Nephron (organoid): ENCODE results near the gene SHISA2.

Experiments used
- H3K27ac Mint-ChIP-seq, 3 experiments: 2 replicates each; pipeline ENCODE4 v1.8.0; 2020; ENCODE audit warnings: mixed read lengths in 3 of 3, mild to moderate bottlenecking in 2 of 3, moderate library complexity in 1 of 3
- H3K27me3 Mint-ChIP-seq: 2 replicates; pipeline ENCODE4 v1.8.0; 2021; ENCODE audit warnings: low read depth, mild to moderate bottlenecking, moderate library complexity, mixed read lengths
- H3K36me3 Mint-ChIP-seq: 2 replicates; pipeline ENCODE4 v1.8.0; 2020; ENCODE audit warnings: low read depth, mixed read lengths
- H3K4me1 Mint-ChIP-seq: 2 replicates; pipeline ENCODE4 v1.8.0; 2020; ENCODE audit warnings: mixed read lengths
- H3K4me3 Mint-ChIP-seq, 3 experiments: 2 replicates each; pipeline ENCODE4 v1.8.0; 2020; ENCODE audit warnings: mild to moderate bottlenecking in 3 of 3, mixed read lengths in 3 of 3, moderate library complexity in 2 of 3
- H3K9me3 Mint-ChIP-seq: 2 replicates; pipeline ENCODE4 v1.8.0; 2020; ENCODE audit warnings: mixed read lengths
- CTCF ChIP-seq, 3 experiments: fragments of 200-600 bp; sonication (generic); IDR thresholded peaks; one replicate each; pipeline ENCODE4 v1.5.0; 2021; ENCODE audit warnings: antibody characterized with exemption in 3 of 3; ENCODE audit not compliant: unreplicated experiment in 3 of 3

Gene SHISA2

DNA sequence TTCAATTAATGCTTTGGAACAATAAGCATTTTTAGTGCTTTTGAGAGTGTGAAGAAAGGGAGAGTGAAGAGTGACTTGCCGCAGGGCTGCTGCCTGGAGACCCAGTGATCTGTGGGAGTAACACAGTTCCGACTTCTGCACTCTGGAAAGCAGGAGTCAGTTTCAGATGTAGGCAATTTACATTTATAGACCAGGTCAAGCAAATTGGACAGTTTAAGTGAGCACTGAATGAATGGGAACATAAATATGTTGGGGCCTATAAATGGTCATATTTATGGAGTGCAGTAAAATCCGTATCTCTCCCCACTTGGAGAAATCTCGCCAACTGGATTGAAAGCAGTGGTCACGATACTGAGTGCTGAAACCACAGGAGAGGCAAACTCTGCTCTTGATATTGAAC is 9.4 kb upstream of the SHISA2 start:
- Mint-ChIP-seq H3K4me1 (peaks cover 45% of the 10 kb centered on the region), H3K36me3 (no peaks in the 10 kb centered on the region), H3K27ac (peak overlapping the region in 2 of 3 experiments; percentile 7), H3K9me3 (no peaks in the 10 kb centered on the region), H3K4me3 (peak overlapping the region in 2 of 3 experiments; percentile 0 to 5), H3K27me3 (peaks cover 34% of the 10 kb centered on the region)
- TF ChIP-seq CTCF (IDR thresholded peaks at IDR 0.05; ENCODE audit: unreplicated experiment in 3 of 3), result no peak

DNA sequence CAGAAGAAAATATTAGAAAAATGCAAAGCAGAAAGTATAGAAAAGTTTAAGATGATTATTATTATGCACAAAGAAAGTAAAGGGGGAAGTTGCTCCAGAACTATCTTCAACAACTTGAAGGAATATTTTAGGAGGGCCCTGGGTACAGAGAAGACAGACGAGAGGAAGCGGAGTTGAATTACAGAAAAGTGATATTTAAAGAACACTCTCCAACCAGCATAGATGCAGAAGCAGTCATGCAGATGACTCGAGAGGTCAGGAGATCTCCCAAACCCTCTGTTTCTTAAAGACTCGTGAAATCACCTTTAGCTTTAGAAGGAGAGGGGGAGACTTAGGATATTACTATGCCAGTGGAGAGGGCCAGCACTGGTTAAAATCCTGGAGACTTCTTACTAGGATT is 8.5 kb upstream of the SHISA2 start:
- Mint-ChIP-seq H3K27me3 (peaks cover 29% of the 10 kb centered on the region), H3K9me3 (no peaks in the 10 kb centered on the region), H3K36me3 (no peaks in the 10 kb centered on the region), H3K4me1 (peaks cover 50% of the 10 kb centered on the region), H3K27ac (peak overlapping the region in 2 of 3 experiments; percentile 6 to 26), H3K4me3 (no peak overlapping the region)
- TF ChIP-seq CTCF (IDR thresholded peaks at IDR 0.05; ENCODE audit: unreplicated experiment in 3 of 3), result no peak

DNA sequence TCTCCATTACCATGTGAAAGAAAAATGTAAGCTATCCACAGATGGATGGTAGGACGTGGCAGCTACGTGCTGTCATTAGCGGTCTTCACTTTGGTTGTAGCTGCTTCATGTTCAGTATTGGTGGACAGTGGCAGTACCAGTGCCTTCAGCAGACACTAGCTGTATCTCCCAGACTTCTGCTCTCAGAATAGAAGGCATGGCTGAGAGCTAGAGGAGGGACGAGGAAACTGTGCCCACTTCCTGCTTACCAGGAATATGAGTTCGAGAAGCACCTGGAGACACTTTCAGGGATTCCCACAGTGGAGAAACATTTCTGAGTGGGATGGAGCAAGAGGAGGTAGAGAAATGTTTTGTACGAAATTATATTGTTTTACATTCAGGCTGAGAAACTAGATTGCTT is 6.9 kb upstream of the SHISA2 start:
- Mint-ChIP-seq H3K27ac (no peak overlapping the region), H3K9me3 (no peaks in the 10 kb centered on the region), H3K36me3 (no peaks in the 10 kb centered on the region), H3K4me3 (no peak overlapping the region), H3K27me3 (peaks cover 27% of the 10 kb centered on the region), H3K4me1 (peaks cover 51% of the 10 kb centered on the region)
- no peak for TF ChIP-seq CTCF (IDR thresholded peaks at IDR 0.05; ENCODE audit: unreplicated experiment in 3 of 3)

DNA sequence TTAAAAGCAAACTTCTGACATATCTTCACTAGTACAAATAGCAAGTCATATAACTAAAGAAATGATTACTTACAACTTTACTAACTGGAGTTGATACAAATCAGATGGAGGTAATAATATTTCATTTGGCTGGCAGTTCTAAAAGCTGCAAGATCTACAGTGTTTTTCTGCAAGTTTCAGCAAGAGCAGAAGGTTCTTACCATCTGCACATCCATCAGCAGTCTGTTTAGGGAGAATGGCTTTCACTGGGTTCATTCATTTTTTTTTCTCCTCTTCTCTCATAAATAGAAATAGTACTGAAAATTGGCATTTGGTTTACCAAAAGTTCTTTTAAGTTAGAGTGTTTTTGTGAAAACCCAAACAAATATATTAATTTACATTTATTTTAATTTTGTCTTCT is 3.1 kb upstream of the SHISA2 start:
- no peak for TF ChIP-seq CTCF (IDR thresholded peaks at IDR 0.05; ENCODE audit: unreplicated experiment in 3 of 3)
- H3K4me1 Mint-ChIP-seq, result peaks cover 46% of the 10 kb centered on the region
- no peaks in the 10 kb centered on the region for H3K9me3 Mint-ChIP-seq
- H3K27ac Mint-ChIP-seq, result no peak overlapping the region
- no peak overlapping the region for H3K4me3 Mint-ChIP-seq
- H3K27me3 Mint-ChIP-seq, result peaks cover 43% of the 10 kb centered on the region
- H3K36me3 Mint-ChIP-seq, result no peaks in the 10 kb centered on the region

DNA sequence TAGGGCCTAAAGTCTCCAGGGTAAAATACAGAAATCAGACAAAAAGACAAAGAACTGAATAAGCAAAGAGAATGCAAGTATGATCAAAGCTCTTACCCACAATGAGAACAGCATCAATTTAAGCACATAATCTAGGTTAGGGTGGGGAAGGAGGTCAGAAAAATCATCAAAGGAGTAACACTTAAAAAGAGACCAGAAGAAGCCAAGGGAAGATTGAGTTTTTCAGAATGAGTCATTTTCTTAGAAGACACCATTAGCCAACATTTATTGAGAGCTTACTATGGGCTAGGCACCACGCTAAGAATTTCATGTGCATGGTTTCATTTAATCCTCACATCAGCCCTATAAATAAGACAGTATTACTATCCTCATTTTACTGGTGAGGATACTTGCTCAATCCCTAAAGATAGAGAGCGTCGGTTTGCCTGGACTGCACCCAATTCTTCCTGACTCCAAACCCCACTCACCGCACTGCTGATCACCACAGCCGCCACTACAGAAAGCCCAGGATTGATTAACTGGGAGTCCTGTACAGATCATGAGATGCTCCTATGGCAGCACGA is 1.7 kb upstream of the SHISA2 start:
- Mint-ChIP-seq H3K9me3 (no peaks in the 10 kb centered on the region), H3K27ac (no peak overlapping the region), H3K27me3 (peaks cover 46% of the 10 kb centered on the region), H3K36me3 (no peaks in the 10 kb centered on the region), H3K4me1 (peaks cover 47% of the 10 kb centered on the region), H3K4me3 (peak overlapping the region; percentile 50 to 91 (median 62))
- no peak for TF ChIP-seq CTCF (IDR thresholded peaks at IDR 0.05; ENCODE audit: unreplicated experiment in 3 of 3)

DNA sequence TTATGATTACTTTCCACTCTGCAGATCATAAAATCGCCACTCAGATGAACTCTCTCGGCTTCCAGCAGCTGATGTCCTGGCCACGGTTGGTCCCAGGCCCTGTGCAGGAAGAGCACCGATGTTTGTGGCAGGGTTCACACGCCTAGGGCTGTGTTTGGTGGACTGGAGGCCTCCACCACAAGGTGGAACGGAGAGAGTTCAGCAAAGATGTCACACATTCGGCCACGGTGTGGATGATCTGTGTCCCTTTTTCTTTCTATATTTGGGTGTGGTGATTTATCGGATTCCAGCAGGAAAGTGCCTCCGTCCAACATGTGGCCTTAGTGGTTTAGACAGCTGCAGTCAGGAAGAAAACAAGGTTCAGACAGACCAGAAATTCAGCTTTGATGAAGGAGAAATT is 521 bp upstream of the SHISA2 start:
- Mint-ChIP-seq H3K4me1 (peaks cover 49% of the 10 kb centered on the region), H3K9me3 (no peaks in the 10 kb centered on the region), H3K27me3 (peaks cover 44% of the 10 kb centered on the region), H3K4me3 (peak overlapping the region; percentile 77 to 91 (median 86)), H3K36me3 (peaks cover 4% of the 10 kb centered on the region), H3K27ac (peak overlapping the region; percentile 63 to 88 (median 76))
- no peak for TF ChIP-seq CTCF (IDR thresholded peaks at IDR 0.05; ENCODE audit: unreplicated experiment in 3 of 3)
